Trophoblast cell (in vitro differentiated cells and primary cell): ENCODE data around the gene NPLOC4.

Experiments
- DNase-seq, 2 donors: peaks; one replicate each; pipeline ENCODE4 v3.0.0-alpha.2; 2016
- H2AFZ ChIP-seq: 2 replicates; pipeline ENCODE4 v1.6.1; 2013; ENCODE audit warnings: low read length, moderate library complexity, mild to moderate bottlenecking; ENCODE audit not compliant: insufficient read depth, poor library complexity
- H2AK5ac ChIP-seq: 2 replicates; pipeline ENCODE4 v1.6.1; 2013; ENCODE audit warnings: mild to moderate bottlenecking, low read length
- H2BK120ac ChIP-seq: 2 replicates; pipeline ENCODE4 v1.6.1; 2013; ENCODE audit warnings: low read length, mild to moderate bottlenecking, moderate library complexity; ENCODE audit not compliant: insufficient read depth, poor library complexity
- H2BK12ac ChIP-seq: 2 replicates; pipeline ENCODE4 v1.6.1; 2013; ENCODE audit warnings: mild to moderate bottlenecking, low read length, moderate library complexity
- H2BK5ac ChIP-seq: 2 replicates; pipeline ENCODE4 v1.6.1; 2013; ENCODE audit warnings: low read length, low read depth, moderate library complexity, mild to moderate bottlenecking; ENCODE audit not compliant: poor library complexity
- H3K14ac ChIP-seq: 2 replicates; pipeline ENCODE4 v1.6.1; 2013; ENCODE audit warnings: mild to moderate bottlenecking, low read length
- H3K18ac ChIP-seq: 2 replicates; pipeline ENCODE4 v1.6.1; 2013; ENCODE audit warnings: mild to moderate bottlenecking, low read length
- H3K23ac ChIP-seq: 2 replicates; pipeline ENCODE4 v1.6.1; 2013; ENCODE audit warnings: low read length
- H3K27ac ChIP-seq: 2 replicates; pipeline ENCODE4 v1.5.1; 2013; ENCODE audit warnings: low read depth, mild to moderate bottlenecking, inconsistent platforms, low read length, moderate library complexity
- H3K27me3 ChIP-seq: 2 replicates; pipeline ENCODE4 v1.6.1; 2013; ENCODE audit warnings: inconsistent platforms, mild to moderate bottlenecking, low read length, moderate library complexity; ENCODE audit not compliant: insufficient read depth
- H3K36me3 ChIP-seq, 2 experiments: 1 replicate in 1 of 2; 2 replicates in 1 of 2; pipeline ENCODE4 v1.6.1; 2013; ENCODE audit warnings: low read length in 2 of 2, mild to moderate bottlenecking in 2 of 2, moderate library complexity in 1 of 2; ENCODE audit not compliant: insufficient read depth in 2 of 2, control insufficient read depth in 1 of 2
- H3K4ac ChIP-seq: 2 replicates; pipeline ENCODE4 v1.6.1; 2013; ENCODE audit warnings: low read depth, mild to moderate bottlenecking, low read length, moderate library complexity
- H3K4me1 ChIP-seq, 2 experiments: 1 replicate in 1 of 2; 2 replicates in 1 of 2; pipeline ENCODE4 v1.6.1; 2013; ENCODE audit warnings: low read length in 2 of 2, mild to moderate bottlenecking in 2 of 2, moderate library complexity in 1 of 2; ENCODE audit not compliant: insufficient read depth in 2 of 2, control insufficient read depth in 1 of 2
- H3K4me2 ChIP-seq: 2 replicates; pipeline ENCODE4 v1.6.1; 2013; ENCODE audit warnings: inconsistent platforms, mild to moderate bottlenecking, low read length, moderate library complexity
- H3K4me3 ChIP-seq: 2 replicates; pipeline ENCODE4 v1.5.1; 2013; ENCODE audit warnings: mild to moderate bottlenecking, low read depth, low read length, inconsistent platforms
- H3K79me1 ChIP-seq: one replicate; pipeline ENCODE4 v1.6.1; 2013; ENCODE audit warnings: low read length
- H3K79me2 ChIP-seq: 2 replicates; pipeline ENCODE4 v1.6.1; 2013; ENCODE audit warnings: low read length, mild to moderate bottlenecking; ENCODE audit not compliant: control insufficient read depth, insufficient read depth, poor library complexity
- H3K9ac ChIP-seq: 2 replicates; pipeline ENCODE4 v1.6.1; 2013; ENCODE audit warnings: mild to moderate bottlenecking, low read length
- H3K9me3 ChIP-seq: 2 replicates; pipeline ENCODE4 v1.6.1; 2013; ENCODE audit warnings: low read depth, mild to moderate bottlenecking, control low read depth, inconsistent platforms, low read length; ENCODE audit not compliant: insufficient read depth
- H4K12ac ChIP-seq: 2 replicates; pipeline ENCODE4 v1.6.1; 2013; ENCODE audit warnings: low read depth, mild to moderate bottlenecking, low read length, moderate library complexity
- H4K8ac ChIP-seq: 2 replicates; pipeline ENCODE4 v1.6.1; 2013; ENCODE audit warnings: low read depth, mild to moderate bottlenecking, low read length, moderate library complexity
- H4K91ac ChIP-seq: one replicate; pipeline ENCODE4 v1.6.1; 2013; ENCODE audit warnings: low read depth, mild to moderate bottlenecking, low read length, moderate library complexity
- WGBS: extraction: QIAGEN DNeasy Blood & Tissue Kit; methylation state at CpG from one replicate; pipeline ENCODE4 v1.1.7; 2013; ENCODE audit warnings: missing lambda C conversion rate; ENCODE audit not compliant: insufficient read length, insufficient coverage; ENCODE audit errors: extremely low coverage; 5-methylcytosine and 5-hydroxymethylcytosine counted together

Gene NPLOC4

DNA sequence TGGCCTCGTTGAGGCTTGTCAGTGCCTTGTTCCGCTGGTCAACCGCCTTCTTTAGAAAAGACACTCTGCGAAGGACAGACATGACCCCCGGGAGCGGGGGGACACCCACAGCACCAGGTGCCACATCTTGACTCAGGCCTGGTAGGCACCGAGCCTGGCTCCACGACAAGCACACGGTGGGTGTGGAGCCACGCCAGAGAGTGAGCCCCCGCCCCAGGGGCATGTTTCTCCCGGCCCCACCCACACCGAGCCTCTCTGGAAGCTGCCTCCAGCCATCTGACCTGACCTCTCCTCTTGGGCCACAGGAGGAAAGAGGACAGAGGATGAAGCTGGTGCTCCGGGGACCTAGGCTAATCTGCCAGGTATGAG lies 89.3 kb downstream of the NPLOC4 start:
- Histone ChIP-seq H3K27ac (no peak overlapping the region), H3K4me2 (no peak overlapping the region), H3K23ac (no peak overlapping the region), H4K8ac (no peak overlapping the region), H4K91ac (no peak overlapping the region), H3K4me3 (no peak overlapping the region), H3K27me3 (no peaks in the 10 kb centered on the region), H3K14ac (no peak overlapping the region), H2BK5ac (no peak overlapping the region), H2AK5ac (no peak overlapping the region), H3K79me1 (peaks cover 8% of the 10 kb centered on the region), H3K4me1 (peaks cover 2 to 10% of the 10 kb centered on the region in 2 experiments), H2BK12ac (no peak overlapping the region), H3K4ac (no peak overlapping the region), H4K12ac (no peak overlapping the region), H2AFZ (no peak overlapping the region), H3K9me3 (no peaks in the 10 kb centered on the region), H3K9ac (no peak overlapping the region), H3K79me2 (peaks cover 9% of the 10 kb centered on the region), H3K18ac (no peak overlapping the region), H3K36me3 (peaks cover 67 to 74% of the 10 kb centered on the region in 2 experiments), H2BK120ac (no peak overlapping the region)
- WGBS: no CpG with 5 or more reads among the region's 14 CpGs
- DNase-seq: no peak

DNA sequence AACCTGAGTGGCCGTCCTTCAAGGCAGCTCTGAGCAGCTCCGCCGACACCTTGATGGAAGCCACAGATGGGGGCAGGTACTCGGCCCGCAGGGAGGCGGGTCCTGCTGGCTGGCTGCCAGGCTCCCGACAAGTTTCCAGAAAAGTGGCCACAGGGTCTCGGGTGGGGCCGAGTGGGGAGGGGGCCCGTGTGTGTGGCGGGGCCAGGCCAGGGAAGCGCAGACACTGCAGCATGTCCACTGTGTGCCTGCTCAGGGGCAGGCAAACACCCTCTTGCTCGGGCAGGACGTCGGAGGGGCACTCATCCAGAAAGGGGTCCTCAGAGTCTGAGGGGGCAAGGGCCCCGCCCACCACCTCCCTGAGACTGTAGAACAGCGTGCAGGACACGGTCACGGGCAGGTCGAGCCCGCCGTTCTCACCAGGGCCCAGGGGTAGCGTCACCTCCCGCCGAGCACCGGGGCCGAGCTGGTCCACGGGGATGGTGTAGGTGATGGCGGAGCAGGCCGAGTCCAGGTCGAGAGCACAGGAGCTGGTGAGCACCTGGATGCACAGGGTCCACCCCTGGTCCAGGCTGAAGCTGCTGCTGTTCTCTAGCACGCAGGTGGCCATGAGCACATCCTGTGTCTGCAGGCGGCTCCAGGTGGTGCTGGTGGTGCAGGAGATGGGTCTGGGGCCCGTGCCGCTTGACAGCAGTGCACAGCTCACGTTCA lies 89.9 kb downstream of the NPLOC4 start:
- H3K79me2 ChIP-seq: peaks cover 6% of the 10 kb centered on the region
- H2BK12ac ChIP-seq: no peak overlapping the region
- H2BK5ac ChIP-seq: no peak overlapping the region
- no peak overlapping the region for H3K27ac ChIP-seq
- no peak overlapping the region for H4K91ac ChIP-seq
- no peak overlapping the region for H3K4me3 ChIP-seq
- H3K4me2 ChIP-seq: no peak overlapping the region
- H3K9ac ChIP-seq: no peak overlapping the region
- H3K4me1 ChIP-seq: peaks cover 2 to 10% of the 10 kb centered on the region in 2 experiments
- H3K79me1 ChIP-seq: peaks cover 4% of the 10 kb centered on the region
- H4K8ac ChIP-seq: no peak overlapping the region
- H2AK5ac ChIP-seq: no peak overlapping the region
- H3K14ac ChIP-seq: no peak overlapping the region
- no peak for DNase-seq
- WGBS: no CpG with 5 or more reads among the region's 36 CpGs
- no peak overlapping the region for H4K12ac ChIP-seq
- no peak overlapping the region for H3K18ac ChIP-seq
- no peak overlapping the region for H2BK120ac ChIP-seq
- no peaks in the 10 kb centered on the region for H3K9me3 ChIP-seq
- H3K4ac ChIP-seq: no peak overlapping the region
- H3K27me3 ChIP-seq: no peaks in the 10 kb centered on the region
- H3K23ac ChIP-seq: no peak overlapping the region
- H2AFZ ChIP-seq: no peak overlapping the region
- peaks cover 70 to 78% of the 10 kb centered on the region in 2 experiments for H3K36me3 ChIP-seq

GRCh38 chr17:81545160-81545949 lies 91.6 kb downstream of the NPLOC4 start:
- H3K27ac ChIP-seq: no peak overlapping the region
- no peak overlapping the region for H2BK12ac ChIP-seq
- DNase-seq: no peak
- no peaks in the 10 kb centered on the region for H3K9me3 ChIP-seq
- no peaks in the 10 kb centered on the region for H3K79me2 ChIP-seq
- no peak overlapping the region for H3K4ac ChIP-seq
- no peak overlapping the region for H3K4me2 ChIP-seq
- no peak overlapping the region for H3K14ac ChIP-seq
- H3K79me1 ChIP-seq: no peaks in the 10 kb centered on the region
- no peak overlapping the region for H2AK5ac ChIP-seq
- no peak overlapping the region for H3K4me3 ChIP-seq
- no peak overlapping the region for H4K8ac ChIP-seq
- no peak overlapping the region for H2AFZ ChIP-seq
- H3K23ac ChIP-seq: no peak overlapping the region
- H4K91ac ChIP-seq: no peak overlapping the region
- no peak overlapping the region for H3K9ac ChIP-seq
- no peaks in the 10 kb centered on the region for H3K4me1 ChIP-seq
- H2BK5ac ChIP-seq: no peak overlapping the region
- no peak overlapping the region for H3K18ac ChIP-seq
- no peaks in the 10 kb centered on the region for H3K27me3 ChIP-seq
- H4K12ac ChIP-seq: no peak overlapping the region
- H2BK120ac ChIP-seq: no peak overlapping the region
- H3K36me3 ChIP-seq: peaks cover 76 to 83% of the 10 kb centered on the region in 2 experiments
- WGBS: no CpG with 5 or more reads among the region's 24 CpGs

DNA sequence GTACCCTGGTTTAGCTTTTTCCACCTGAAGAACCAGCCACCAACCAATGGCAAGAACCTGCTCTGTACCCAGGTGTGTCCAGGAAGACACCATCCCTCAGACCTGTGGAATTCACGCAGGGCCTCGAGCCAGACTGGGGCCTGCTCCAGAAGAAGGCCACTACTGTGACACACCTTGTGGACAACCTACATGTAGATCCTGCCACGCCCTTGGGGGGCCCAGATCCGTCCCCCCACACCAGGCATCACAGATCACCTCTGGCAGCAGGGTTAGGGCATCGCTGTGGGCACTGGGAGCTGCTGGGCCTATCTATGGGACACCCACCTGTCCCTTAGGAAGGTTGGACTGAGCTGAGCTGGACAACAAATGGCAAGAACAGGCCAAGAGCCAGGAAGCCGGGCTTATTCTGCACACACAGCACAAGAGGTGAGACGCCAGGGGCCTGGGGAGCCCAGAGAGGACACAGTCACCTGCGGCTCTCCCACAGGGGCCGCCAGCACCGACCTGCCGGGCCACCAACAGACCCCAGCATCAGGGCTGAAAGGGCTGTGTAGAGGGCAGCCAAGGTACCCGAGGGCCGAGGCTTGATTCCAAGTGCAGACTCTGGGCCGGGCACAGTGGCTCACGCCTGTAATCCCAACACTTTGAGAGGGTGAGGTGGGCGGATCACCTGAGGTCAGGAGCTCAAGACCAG lies 92.5 kb downstream of the NPLOC4 start:
- Histone ChIP-seq H4K91ac (no peak overlapping the region), H2BK5ac (no peak overlapping the region), H3K4me3 (no peak overlapping the region), H3K27ac (no peak overlapping the region), H3K36me3 (peaks cover 71 to 78% of the 10 kb centered on the region in 2 experiments), H3K27me3 (no peaks in the 10 kb centered on the region), H2BK12ac (no peak overlapping the region), H3K79me1 (no peaks in the 10 kb centered on the region), H4K12ac (no peak overlapping the region), H2AK5ac (no peak overlapping the region), H3K79me2 (no peaks in the 10 kb centered on the region), H3K23ac (no peak overlapping the region), H3K18ac (no peak overlapping the region), H2AFZ (no peak overlapping the region), H3K4ac (no peak overlapping the region), H3K4me1 (no peaks in the 10 kb centered on the region), H4K8ac (no peak overlapping the region), H3K9me3 (no peaks in the 10 kb centered on the region), H2BK120ac (no peak overlapping the region), H3K14ac (no peak overlapping the region), H3K9ac (no peak overlapping the region), H3K4me2 (no peak overlapping the region)
- no peak for DNase-seq
- WGBS: no CpG with 5 or more reads among the region's 16 CpGs
